Progenitor cell of endocrine pancreas (in vitro differentiated cells): ENCODE results near the gene JAML. TPM values are rescaled to one million over a fixed set of nuclear protein-coding genes. Genes with fewer than 3 reads are reported as not detected.

Experiments
- DNase-seq: peaks from one replicate; pipeline ENCODE4 v3.0.0; 2021; ENCODE audit warnings: low spot score; ENCODE audit not compliant: unreplicated experiment
- H3K27ac Mint-ChIP-seq: 2 replicates; pipeline ENCODE4 v1.8.0; 2021; ENCODE audit warnings: mild to moderate bottlenecking, moderate library complexity, mixed read lengths
- H3K27me3 Mint-ChIP-seq: 2 replicates; pipeline ENCODE4 v1.8.0; 2021; ENCODE audit warnings: mixed read lengths
- H3K36me3 Mint-ChIP-seq: 2 replicates; pipeline ENCODE4 v1.8.0; 2022; ENCODE audit warnings: mixed read lengths; ENCODE audit not compliant: insufficient read depth
- H3K4me1 Mint-ChIP-seq: 2 replicates; pipeline ENCODE4 v1.8.0; 2021; ENCODE audit warnings: low read depth, mixed read lengths
- H3K4me3 Mint-ChIP-seq: 2 replicates; pipeline ENCODE4 v1.8.0; 2021; ENCODE audit warnings: low read depth, mild to moderate bottlenecking, moderate library complexity, mixed read lengths
- H3K9me3 Mint-ChIP-seq: 2 replicates; pipeline ENCODE4 v1.8.0; 2021; ENCODE audit warnings: low read depth, mixed read lengths
- CTCF ChIP-seq: fragments of 200-600 bp; sonication (generic); IDR thresholded peaks from one replicate; pipeline ENCODE4 v1.5.0; 2021; ENCODE audit warnings: antibody characterized with exemption, mild to moderate bottlenecking; ENCODE audit not compliant: unreplicated experiment
- total RNA-seq: library from RNA; stranded (reverse); gene quantifications from 2 replicates; pipeline ENCODE4 v1.2.1, GENCODE V29; 2021

Gene JAML
- total RNA-seq, 1 donor from 2014 or later: 0.22 TPM

DNA sequence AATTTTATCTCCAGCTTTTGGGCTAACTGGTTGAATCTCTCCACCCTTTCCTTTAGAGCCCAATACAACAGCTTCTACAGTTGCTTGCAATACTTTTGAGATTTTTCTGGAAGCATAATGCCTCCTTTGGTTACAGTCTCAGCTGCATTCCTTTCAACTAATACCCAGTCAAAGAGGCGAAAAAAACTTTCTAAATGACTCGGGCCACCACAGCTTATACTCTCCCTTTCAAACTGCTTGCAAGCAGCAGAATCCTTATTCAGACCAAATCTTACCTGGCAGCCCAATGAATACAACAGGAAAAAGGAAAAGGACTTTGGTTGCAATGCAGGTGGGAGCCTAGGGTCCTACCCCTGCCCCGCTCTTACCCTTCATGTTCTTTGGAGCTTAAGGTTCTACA is 15.8 kb downstream of the JAML start:
- Mint-ChIP-seq H3K4me1 (peaks cover 19% of the 10 kb centered on the region), H3K36me3 (no peaks in the 10 kb centered on the region), H3K27me3 (no peaks in the 10 kb centered on the region), H3K27ac (no peak overlapping the region), H3K9me3 (no peaks in the 10 kb centered on the region), H3K4me3 (no peak overlapping the region)
- no peak for TF ChIP-seq CTCF
- no peak for DNase-seq

DNA sequence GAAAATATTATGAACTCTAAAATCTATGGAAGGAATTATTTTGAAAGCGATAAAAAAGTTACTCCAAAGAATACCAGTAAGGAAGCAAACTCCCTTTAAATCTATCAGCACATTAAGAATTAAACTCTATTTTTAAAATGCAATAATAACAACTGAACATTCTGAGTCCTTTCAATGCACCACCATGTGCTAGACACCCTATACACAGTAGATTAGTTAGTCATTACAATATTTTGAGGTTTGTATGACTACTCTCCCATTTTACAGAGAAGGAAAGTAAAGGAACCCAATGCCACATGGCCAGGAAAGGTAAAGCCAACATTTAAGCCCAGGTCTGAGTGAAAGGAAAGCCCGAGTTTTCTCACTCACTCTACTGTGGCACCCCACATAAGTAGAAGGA is 17.7 kb downstream of the JAML start:
- Mint-ChIP-seq H3K9me3 (no peaks in the 10 kb centered on the region), H3K27me3 (no peaks in the 10 kb centered on the region), H3K27ac (no peak overlapping the region), H3K4me1 (peaks cover 5% of the 10 kb centered on the region), H3K4me3 (no peak overlapping the region), H3K36me3 (no peaks in the 10 kb centered on the region)
- TF ChIP-seq CTCF: no peak
- DNase-seq: no peak

DNA sequence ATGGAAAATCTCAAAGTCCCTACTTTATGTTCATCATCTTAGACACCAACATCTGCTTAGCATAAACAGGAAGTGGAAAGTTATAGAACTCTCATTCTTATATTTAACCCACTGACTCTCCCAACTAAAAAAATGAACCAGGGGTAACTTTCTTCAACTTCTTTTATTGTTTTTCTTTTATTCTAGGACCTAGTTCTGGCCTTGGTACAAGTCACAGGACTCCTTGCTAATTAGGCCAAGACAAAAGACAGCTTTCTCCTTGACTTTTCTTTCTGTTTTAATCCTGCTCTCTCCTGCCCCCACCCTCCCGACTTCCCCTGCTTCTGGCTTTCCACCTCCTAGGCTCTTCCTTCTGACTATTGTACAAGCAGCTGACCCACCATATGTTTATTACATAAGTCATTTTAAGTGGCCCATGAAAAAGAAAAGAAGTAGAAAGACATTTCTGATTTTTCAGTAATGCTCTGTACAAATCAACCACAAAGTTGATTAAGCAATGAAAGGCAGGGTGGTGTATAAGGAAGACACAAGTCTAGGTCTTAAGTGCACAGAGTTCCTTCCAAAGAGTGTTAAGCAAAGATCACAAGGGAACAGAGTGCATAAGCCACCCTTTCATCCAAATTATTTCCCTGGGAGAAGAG is 18.3 kb downstream of the JAML start:
- H3K36me3 Mint-ChIP-seq: no peaks in the 10 kb centered on the region
- DNase-seq: no peak
- H3K4me1 Mint-ChIP-seq: no peaks in the 10 kb centered on the region
- no peak overlapping the region for H3K4me3 Mint-ChIP-seq
- no peaks in the 10 kb centered on the region for H3K27me3 Mint-ChIP-seq
- H3K27ac Mint-ChIP-seq: no peak overlapping the region
- TF ChIP-seq CTCF: no peak
- H3K9me3 Mint-ChIP-seq: no peaks in the 10 kb centered on the region

GRCh38 chr11:118205606-118206378 is 19.0 kb downstream of the JAML start:
- Mint-ChIP-seq H3K4me1 (no peaks in the 10 kb centered on the region), H3K9me3 (no peaks in the 10 kb centered on the region), H3K27me3 (no peaks in the 10 kb centered on the region), H3K36me3 (no peaks in the 10 kb centered on the region), H3K4me3 (no peak overlapping the region), H3K27ac (no peak overlapping the region)
- DNase-seq: no peak
- TF ChIP-seq CTCF: no peak

GRCh38 chr11:118202599-118203422 is 22.0 kb downstream of the JAML start:
- H3K27me3 Mint-ChIP-seq: no peaks in the 10 kb centered on the region
- no peak overlapping the region for H3K27ac Mint-ChIP-seq
- no peaks in the 10 kb centered on the region for H3K9me3 Mint-ChIP-seq
- peaks cover 4% of the 10 kb centered on the region for H3K4me1 Mint-ChIP-seq
- no peak overlapping the region for H3K4me3 Mint-ChIP-seq
- DNase-seq: no peak
- H3K36me3 Mint-ChIP-seq: no peaks in the 10 kb centered on the region
- TF ChIP-seq CTCF: no peak
